ENCODE results near the gene ERMP1.
"Not testable (repeated sequence)": the region's sequence is repeated elsewhere in the genome, so short reads cannot be mapped to it uniquely, and the experiment has no call there.

ERMP1 gene, protein sequence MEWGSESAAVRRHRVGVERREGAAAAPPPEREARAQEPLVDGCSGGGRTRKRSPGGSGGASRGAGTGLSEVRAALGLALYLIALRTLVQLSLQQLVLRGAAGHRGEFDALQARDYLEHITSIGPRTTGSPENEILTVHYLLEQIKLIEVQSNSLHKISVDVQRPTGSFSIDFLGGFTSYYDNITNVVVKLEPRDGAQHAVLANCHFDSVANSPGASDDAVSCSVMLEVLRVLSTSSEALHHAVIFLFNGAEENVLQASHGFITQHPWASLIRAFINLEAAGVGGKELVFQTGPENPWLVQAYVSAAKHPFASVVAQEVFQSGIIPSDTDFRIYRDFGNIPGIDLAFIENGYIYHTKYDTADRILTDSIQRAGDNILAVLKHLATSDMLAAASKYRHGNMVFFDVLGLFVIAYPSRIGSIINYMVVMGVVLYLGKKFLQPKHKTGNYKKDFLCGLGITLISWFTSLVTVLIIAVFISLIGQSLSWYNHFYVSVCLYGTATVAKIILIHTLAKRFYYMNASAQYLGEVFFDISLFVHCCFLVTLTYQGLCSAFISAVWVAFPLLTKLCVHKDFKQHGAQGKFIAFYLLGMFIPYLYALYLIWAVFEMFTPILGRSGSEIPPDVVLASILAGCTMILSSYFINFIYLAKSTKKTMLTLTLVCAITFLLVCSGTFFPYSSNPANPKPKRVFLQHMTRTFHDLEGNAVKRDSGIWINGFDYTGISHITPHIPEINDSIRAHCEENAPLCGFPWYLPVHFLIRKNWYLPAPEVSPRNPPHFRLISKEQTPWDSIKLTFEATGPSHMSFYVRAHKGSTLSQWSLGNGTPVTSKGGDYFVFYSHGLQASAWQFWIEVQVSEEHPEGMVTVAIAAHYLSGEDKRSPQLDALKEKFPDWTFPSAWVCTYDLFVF

GRCh38 chr9:5832538-5833529 is at the start of gene ERMP1:
ERMP1 (minus strand) TSS chr9:5833117; CDS start chr9:5833027, 90 bp downstream.
- peak; percentile 94 for DNase-seq (ENCODE audit: low read depth, low spot score)

DNA sequence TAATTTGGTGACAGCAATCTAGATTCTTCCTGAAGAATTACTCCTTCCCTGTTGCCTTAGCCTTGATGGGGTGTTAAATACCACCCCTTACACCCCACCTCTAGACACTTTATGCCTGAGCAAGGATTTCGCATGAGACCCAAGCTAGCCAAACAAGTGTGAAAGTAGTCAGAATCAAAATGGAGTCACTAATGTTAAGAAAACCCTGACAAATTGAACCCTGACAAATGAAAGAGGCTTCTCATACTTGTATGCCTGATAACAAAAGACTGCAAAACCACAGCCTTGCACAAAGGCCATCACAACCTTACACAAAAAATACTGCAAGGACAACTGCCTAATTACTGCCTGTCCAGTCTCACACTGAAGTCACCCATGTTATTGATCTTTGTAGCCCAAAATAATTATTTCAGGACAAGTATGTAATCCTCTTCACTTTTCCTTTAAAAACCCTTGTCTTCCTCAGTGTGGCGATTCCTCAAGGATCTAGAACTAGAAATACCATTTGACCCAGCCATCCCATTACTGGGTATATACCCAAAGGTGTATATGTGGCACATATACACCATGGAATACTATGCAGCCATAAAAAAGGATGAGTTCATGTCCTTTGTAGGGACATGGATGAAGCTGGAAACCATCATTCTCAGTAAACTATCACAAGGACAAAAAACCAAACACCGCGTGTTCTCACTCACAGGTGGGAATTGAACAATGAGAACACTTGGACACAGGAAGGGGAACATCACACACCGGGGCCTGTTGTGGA is 49.5 kb upstream of the ERMP1 start:
- not testable (repeated sequence) for DNase-seq (ENCODE audit: low read depth, low spot score)

DNA sequence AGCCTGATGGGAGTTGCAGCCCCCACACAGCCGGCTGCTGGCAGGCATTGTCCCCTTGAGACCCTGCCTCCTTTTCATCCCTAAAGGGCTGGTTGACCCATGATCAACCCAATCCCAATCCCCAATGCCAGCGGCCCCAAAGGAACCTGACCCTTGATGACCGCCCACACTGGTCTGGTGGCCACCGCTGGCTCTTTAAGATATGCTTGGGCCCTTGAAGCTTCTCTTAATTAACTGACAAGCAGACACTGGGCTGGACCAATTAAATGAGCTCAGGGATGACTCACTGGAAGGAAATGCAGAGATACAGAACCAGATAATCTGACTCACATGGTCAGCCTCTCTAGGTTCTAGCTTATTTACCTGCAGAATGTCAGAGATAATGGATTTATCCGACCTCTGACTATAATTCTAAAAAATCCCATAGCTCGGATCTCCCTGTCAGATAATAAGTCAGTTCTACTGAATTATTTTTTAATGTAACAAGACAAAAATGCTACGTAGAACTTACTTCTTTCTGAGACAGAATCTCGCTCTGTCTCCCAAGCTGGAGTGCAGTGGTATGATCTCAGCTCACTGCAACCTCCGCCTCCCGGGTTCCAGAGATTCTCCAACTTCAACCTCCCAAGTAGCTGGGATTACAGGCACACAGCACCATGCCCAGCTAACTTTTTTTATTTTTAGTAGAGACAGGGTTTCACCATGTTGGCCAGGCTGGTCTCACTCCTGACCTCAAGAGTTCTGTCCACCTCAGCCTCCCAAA is 46.7 kb upstream of the ERMP1 start:
- peak; percentile 69 for DNase-seq (ENCODE audit: low read depth, low spot score)

DNA sequence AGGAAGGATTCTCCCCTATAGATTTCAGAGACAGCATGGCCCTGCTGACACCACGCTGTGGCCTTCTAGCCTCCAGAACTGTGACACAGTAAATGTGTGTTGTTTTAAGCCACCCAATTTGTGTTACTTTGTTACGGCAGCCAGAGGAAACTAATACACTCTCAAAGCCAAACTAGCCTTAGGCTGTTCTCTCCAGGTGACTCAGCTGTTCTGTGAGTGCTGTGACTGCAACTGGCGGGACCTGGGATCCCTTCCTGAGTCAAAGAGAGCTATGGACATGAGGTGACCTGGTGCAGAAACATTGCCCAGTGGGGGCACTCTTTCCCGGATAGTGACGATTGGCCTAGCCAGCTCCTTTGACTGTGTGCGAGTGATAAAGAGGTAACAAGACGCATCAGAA is 43.8 kb upstream of the ERMP1 start:
- DNase-seq (ENCODE audit: low read depth, low spot score): no peak

DNA sequence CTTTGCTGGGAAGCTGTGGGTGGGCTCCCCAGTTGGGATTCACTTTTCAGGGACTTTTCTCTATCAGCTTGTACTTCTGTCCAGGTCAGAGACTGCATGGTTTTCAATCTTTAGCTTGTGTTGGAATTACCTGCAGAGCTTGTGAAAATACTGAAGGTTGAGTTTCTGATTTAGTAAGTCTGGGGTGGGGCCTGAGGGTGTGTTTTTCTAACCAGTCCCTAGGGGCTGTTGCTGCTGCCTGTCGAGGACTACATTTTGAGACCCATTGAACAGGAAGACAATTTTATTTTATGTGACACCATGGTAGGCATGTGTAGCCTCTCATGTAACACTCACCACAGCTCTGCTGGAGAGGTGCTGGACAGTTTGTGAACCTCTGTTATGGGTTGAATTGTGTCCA is 43.1 kb upstream of the ERMP1 start:
- DNase-seq (ENCODE audit: low read depth, low spot score): no peak

DNA sequence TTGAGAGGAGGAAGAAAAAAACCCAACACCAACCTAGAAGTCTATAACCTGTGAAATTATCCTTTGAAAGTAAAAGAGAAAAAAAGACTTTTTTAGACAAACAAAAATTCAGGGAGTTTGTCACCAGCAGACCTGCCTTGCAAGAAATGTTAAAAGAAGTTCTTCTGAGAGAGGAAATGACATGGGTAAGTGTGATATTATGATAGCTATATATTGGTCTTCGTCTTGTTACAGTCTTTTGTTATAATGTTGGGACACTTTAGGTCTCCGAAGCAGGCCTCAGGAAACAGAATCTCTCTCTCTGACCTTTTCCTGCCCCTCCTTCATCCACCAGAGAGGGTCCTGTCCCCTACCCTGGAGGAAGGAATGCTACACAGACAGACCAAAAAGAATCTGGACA is 41.1 kb upstream of the ERMP1 start:
- no peak for DNase-seq (ENCODE audit: low read depth, low spot score)

GRCh38 chr9:5873439-5873838 is 40.5 kb upstream of the ERMP1 start:
- DNase-seq (ENCODE audit: low read depth, low spot score): no peak

GRCh38 chr9:5872511-5872910 is 39.6 kb upstream of the ERMP1 start:
- no peak for DNase-seq (ENCODE audit: low read depth, low spot score)

GRCh38 chr9:5871785-5872184 is 38.9 kb upstream of the ERMP1 start:
- no peak for DNase-seq (ENCODE audit: low read depth, low spot score)

- peak; percentile 20 for DNase-seq (ENCODE audit: low read depth, low spot score)
Observed at GRCh38 chr9:5870691-5871090, 37.8 kb upstream of the ERMP1 start.

- DNase-seq (ENCODE audit: low read depth, low spot score): no peak
Observed at GRCh38 chr9:5870020-5870339, 37.1 kb upstream of the ERMP1 start.

- no peak for DNase-seq (ENCODE audit: low read depth, low spot score)
Observed at GRCh38 chr9:5869315-5870019, 36.5 kb upstream of the ERMP1 start.

- DNase-seq (ENCODE audit: low read depth, low spot score): no peak
Observed at GRCh38 chr9:5868235-5868634, 35.3 kb upstream of the ERMP1 start.

DNA sequence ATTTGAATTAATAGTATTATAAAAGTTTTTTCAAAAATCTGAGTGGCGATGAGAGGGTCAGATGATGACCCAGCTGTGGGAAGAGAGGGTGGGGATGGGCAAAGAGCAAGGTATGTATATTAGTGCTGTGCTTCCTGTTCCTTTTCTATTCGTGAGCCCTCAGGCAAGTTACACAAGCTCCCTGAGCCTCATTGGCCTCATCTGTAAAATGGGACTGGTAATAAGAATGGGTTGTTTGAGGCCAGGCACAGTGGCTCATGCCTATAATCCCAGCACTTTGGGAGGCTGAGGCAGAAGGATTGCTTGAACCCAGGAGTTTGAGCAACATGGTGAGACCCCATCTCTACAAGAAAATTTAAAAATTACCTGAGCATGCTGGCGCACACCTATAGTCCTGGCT is 33.8 kb upstream of the ERMP1 start:
- no peak for DNase-seq (ENCODE audit: low read depth, low spot score)

DNA sequence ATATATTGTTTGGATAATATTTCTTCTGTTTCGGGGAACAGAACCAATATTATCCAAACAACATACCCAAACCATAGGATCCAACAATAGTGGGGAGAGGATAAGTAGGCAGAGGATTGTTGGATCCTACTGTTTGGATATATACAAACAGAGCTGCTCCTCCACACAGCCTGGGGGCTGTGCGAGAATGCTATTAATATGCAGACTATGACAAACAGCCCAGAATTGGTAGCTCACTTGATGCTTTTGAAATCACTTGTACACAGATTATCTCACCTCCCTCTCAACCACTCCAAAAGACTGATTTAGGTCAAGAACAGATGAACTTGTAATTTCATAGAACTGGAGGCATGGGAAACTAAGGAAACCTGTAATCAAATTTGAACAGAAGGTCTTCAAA is 33.4 kb upstream of the ERMP1 start:
- no peak for DNase-seq (ENCODE audit: low read depth, low spot score)

DNA sequence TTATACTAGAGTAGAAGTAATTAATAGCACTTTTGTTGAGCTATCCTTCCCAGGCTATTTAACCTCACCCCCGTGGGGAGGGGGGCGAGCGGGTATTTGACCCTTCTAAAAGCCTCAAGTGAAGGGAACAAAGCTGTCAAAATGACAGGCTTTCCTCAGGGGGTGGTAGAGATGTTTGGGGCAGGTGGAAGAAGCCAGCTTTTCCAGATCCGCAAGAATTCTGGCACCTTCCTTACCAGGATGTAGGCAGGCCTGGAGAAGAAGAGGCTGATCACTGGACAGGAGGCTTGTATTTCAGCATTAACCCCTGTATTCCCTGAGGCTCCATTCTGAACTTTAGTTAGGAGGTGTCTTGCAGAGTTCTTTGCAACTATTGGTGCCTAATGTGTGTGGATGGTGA is 31.5 kb upstream of the ERMP1 start:
- no peak for DNase-seq (ENCODE audit: low read depth, low spot score)

DNA sequence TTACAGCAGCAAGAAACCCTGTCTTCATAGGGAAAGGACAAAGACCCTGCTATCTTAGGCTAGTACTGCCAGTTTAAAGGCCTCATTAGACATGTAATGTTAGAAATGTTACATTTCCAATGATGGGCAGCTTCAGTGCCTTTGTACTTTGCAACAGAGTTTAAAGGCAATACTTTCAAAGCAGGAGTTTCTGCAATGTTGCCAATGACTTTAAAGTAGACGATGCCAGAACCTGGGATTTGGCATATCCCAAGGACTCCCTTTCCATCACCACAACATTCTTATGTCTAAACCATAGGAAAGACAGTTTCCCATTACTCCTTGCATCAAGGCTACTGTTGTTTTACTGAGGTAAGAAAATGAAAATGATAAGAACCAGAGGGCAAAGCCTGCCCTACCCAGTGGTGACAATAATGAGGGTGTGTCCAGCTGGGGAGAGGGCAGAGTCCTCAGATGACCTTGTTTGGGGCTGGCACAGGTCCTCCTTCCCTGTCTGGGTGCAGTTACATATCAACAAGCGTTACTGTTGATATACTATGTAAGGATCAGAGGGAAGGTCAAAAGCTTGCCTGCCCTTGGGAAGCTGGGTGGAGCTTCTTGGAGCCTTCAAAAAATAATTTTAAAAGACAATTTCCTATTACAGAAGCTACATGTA is 30.3 kb upstream of the ERMP1 start:
- no peak for DNase-seq (ENCODE audit: low read depth, low spot score)

GRCh38 chr9:5858833-5859232 is 25.9 kb upstream of the ERMP1 start:
- DNase-seq (ENCODE audit: low read depth, low spot score): no peak

GRCh38 chr9:5857928-5858327 is 25.0 kb upstream of the ERMP1 start:
- DNase-seq (ENCODE audit: low read depth, low spot score): no peak
